ENCODE measurements around the gene SETSIP. TPM values are rescaled to one million over a fixed set of nuclear protein-coding genes. Genes with fewer than 3 reads are reported as not detected.

The SETSIP gene
- total RNA-seq, 4 donors from 2014 or later: not detected

DNA sequence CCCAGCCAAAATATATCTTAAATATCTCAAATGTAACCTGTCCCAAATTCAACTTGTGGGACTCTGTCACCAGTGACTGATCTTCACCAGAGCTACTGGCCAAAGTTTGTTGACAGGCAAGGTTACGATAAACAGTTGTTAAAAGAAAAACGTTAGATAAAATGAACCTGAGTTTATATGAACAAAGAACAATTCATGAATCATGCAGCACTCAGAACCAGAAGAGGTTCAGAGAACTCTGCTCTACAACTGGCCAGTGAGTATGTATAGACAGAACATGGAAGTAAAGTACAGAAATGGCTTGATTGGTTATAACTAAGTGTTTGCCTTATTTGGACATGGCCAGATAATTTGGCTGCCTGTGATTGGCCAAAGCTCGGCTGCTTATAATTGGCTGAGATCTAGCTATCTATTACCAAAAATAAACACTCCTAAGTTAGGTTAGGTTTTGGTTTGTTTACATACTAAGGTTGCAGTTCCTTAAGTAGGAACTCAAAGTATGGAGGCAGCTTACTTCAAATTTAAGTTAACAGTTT is 30.4 kb upstream of the SETSIP start:
- TF ChIP-seq CTCF (IDR thresholded peaks at IDR 0.05): no peak
- no peak for TF ChIP-seq EP300 (IDR thresholded peaks at IDR 0.05)
- no peak for TF ChIP-seq POLR2A (IDR thresholded peaks at IDR 0.05)
- Histone ChIP-seq H3K27ac (no peak overlapping the region), H3K36me3 (peaks cover 0 to 60% (median 0%) of the 10 kb centered on the region in 3 donors), H3K27me3 (no peaks in the 10 kb centered on the region), H3K4me3 (no peak overlapping the region), H3K9me3 (no peaks in the 10 kb centered on the region), H3K4me1 (no peaks in the 10 kb centered on the region)
- 88 to 93% methylated on average over 3 of the region's 3 CpGs for WGBS, 2 donors
- no peak for DNase-seq (ENCODE audit: low spot score in 2 of 2)

DNA sequence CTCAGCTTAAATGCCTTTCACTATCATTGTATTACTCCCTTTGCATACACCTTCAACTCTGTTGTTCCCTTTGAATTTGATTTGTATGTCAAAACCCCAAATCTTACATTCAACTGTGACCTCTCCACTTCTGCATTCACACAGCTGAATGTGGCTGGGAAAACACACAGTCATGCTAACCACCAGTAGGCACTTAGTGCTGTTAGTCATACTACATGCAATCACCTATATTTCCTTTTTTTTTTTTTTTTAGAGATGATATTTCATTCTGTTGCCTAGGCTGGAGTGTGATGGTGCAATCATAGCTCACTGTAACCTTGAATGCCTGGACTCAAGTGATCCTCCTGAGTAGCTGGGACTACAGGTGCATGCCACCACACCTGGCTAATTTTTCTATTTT is 21.1 kb upstream of the SETSIP start:
- Histone ChIP-seq H3K4me1 (no peaks in the 10 kb centered on the region), H3K36me3 (peaks cover 0 to 16% (median 0%) of the 10 kb centered on the region in 3 donors), H3K27me3 (no peaks in the 10 kb centered on the region), H3K4me3 (no peak overlapping the region), H3K9me3 (no peaks in the 10 kb centered on the region), H3K27ac (no peak overlapping the region)
- no peak for TF ChIP-seq CTCF (IDR thresholded peaks at IDR 0.05)
- TF ChIP-seq POLR2A (IDR thresholded peaks at IDR 0.05): no peak
- TF ChIP-seq EP300 (IDR thresholded peaks at IDR 0.05): no peak
- DNase-seq (ENCODE audit: low spot score in 2 of 2): no peak

GRCh38 chr1:92095874-92096273 is 20.7 kb upstream of the SETSIP start:
- Histone ChIP-seq H3K36me3 (peaks cover 0 to 11% (median 0%) of the 10 kb centered on the region in 3 donors), H3K4me1 (no peaks in the 10 kb centered on the region), H3K4me3 (no peak overlapping the region), H3K9me3 (no peaks in the 10 kb centered on the region), H3K27me3 (no peaks in the 10 kb centered on the region), H3K27ac (no peak overlapping the region)
- WGBS, 2 donors: 53 to 60% methylated on average over 5 of the region's 5 CpGs
- TF ChIP-seq CTCF (IDR thresholded peaks at IDR 0.05): no peak
- TF ChIP-seq EP300 (IDR thresholded peaks at IDR 0.05): no peak
- TF ChIP-seq POLR2A (IDR thresholded peaks at IDR 0.05): no peak
- DNase-seq (ENCODE audit: low spot score in 2 of 2): no peak

DNA sequence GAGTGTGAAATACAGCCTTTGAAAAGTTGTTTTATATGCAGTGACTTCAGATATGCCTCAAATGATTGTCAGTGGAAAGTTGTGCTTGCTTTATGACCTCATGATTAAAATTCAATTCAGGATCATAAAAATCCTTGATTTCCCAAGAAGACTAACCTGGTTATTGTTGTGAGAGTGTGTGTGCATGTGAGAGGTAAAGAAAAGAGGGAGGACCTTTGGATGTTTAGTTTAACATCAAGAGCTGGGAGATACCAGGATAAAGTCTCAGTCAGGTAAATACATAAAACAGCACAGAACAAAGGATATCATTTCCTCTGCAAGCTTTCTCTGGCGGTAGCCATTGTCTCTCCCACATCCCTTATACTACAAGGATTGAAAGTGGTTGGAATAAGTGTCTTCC is 19.4 kb upstream of the SETSIP start:
- TF ChIP-seq CTCF (IDR thresholded peaks at IDR 0.05): no peak
- no peak for TF ChIP-seq EP300 (IDR thresholded peaks at IDR 0.05)
- no peak for TF ChIP-seq POLR2A (IDR thresholded peaks at IDR 0.05)
- 86 to 90% methylated on average over 1 of the region's 1 CpG for WGBS, 2 donors

DNA sequence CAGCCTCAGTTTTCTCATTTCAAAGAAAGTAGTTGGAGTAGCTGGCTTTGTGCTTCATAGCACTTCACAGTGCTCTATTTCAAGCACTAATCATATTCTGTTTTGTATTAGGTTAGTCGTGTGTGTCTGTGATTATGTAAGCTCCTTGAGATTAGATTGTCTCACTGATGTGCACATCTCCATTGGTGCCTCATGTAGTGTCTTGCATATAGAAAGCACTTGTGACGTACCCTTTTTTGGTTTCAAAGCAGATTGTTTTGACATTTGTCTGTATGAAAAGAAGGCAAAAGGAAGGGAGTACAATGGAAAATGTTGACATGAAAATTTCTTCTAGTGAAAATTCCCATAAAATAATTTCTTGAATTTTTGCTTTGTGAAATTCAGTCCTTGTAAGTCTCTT is 18.9 kb upstream of the SETSIP start:
- TF ChIP-seq CTCF (IDR thresholded peaks at IDR 0.05): no peak
- no peak for TF ChIP-seq EP300 (IDR thresholded peaks at IDR 0.05)
- no peak for TF ChIP-seq POLR2A (IDR thresholded peaks at IDR 0.05)
- Histone ChIP-seq H3K27me3 (no peaks in the 10 kb centered on the region), H3K9me3 (no peaks in the 10 kb centered on the region), H3K4me3 (no peak overlapping the region), H3K36me3 (peaks cover 0 to 21% (median 0%) of the 10 kb centered on the region in 3 donors), H3K4me1 (no peaks in the 10 kb centered on the region), H3K27ac (no peak overlapping the region)
- no peak for DNase-seq (ENCODE audit: low spot score in 2 of 2)
- WGBS, 2 donors: 54 to 55% methylated on average over 2 of the region's 2 CpGs

More for the DNA sequence above, 19.4 kb upstream of the SETSIP start:
- H3K4me1 ChIP-seq: no peaks in the 10 kb centered on the region
- no peaks in the 10 kb centered on the region for H3K27me3 ChIP-seq
- no peak overlapping the region for H3K27ac ChIP-seq
- H3K4me3 ChIP-seq: no peak overlapping the region
- DNase-seq (ENCODE audit: low spot score in 2 of 2): no peak
- H3K36me3 ChIP-seq: peaks cover 0 to 16% (median 0%) of the 10 kb centered on the region in 3 donors
- no peaks in the 10 kb centered on the region for H3K9me3 ChIP-seq

Measured in tibial nerve (tissue), 4 donors.